Activated naive CD8-positive, alpha-beta T cell treated with anti-CD3 and anti-CD28 coated beads, Interleukin-2, amount 50 U/mL, for 16 hours (primary cell): Measurements from ENCODE around the gene SNRPA.
"Not testable (repeated sequence)": the region's sequence is repeated elsewhere in the genome, so short reads cannot be mapped to it uniquely, and the experiment has no call there.

Source experiments
- DNase-seq: peaks from one replicate; pipeline ENCODE4 v3.0.0-alpha.2; 2020; ENCODE audit warnings: low read depth, low spot score

SNRPA gene

GRCh38 chr19:40744554-40745401 lies 6.2 kb upstream of the SNRPA start:
- DNase-seq, result no peak

GRCh38 chr19:40745402-40745780 lies 5.6 kb upstream of the SNRPA start:
- DNase-seq, result no peak

- DNase-seq, result no peak
Observed at GRCh38 chr19:40747536-40747935, 3.5 kb upstream of the SNRPA start.

GRCh38 chr19:40750058-40750873 lies 737 bp upstream of the SNRPA start, which contains the start of gene ACTMAP:
TSS of gene ACTMAP (minus strand) at chr19:40750477. CDS start at chr19:40749803, 674 bp downstream.
- peak; percentile 98 for DNase-seq

GRCh38 chr19:40752257-40752781 lies 1.3 kb downstream of the SNRPA start:
- DNase-seq, result no peak

- peak; percentile 49 for DNase-seq
Observed at GRCh38 chr19:40754611-40755247, 3.7 kb downstream of the SNRPA start.

- no peak for DNase-seq
Observed at GRCh38 chr19:40755248-40755624, 4.2 kb downstream of the SNRPA start.

- no peak for DNase-seq
Observed at GRCh38 chr19:40755791-40756190, 4.8 kb downstream of the SNRPA start.

- DNase-seq, result no peak
Observed at GRCh38 chr19:40756502-40757110, 5.6 kb downstream of the SNRPA start.

- DNase-seq, result no peak
Observed at GRCh38 chr19:40758491-40758890, 7.5 kb downstream of the SNRPA start.

- DNase-seq, result no peak
Observed at GRCh38 chr19:40759352-40759751, 8.3 kb downstream of the SNRPA start.

- no peak for DNase-seq
Observed at GRCh38 chr19:40762754-40763470, 11.9 kb downstream of the SNRPA start.

GRCh38 chr19:40763526-40763925 lies 12.5 kb downstream of the SNRPA start:
- DNase-seq, result no peak

GRCh38 chr19:40763963-40764362 lies 13.0 kb downstream of the SNRPA start:
- no peak for DNase-seq

GRCh38 chr19:40766385-40766784 lies 15.4 kb downstream of the SNRPA start:
- DNase-seq, result not testable (repeated sequence)

GRCh38 chr19:40768869-40769268 lies 17.9 kb downstream of the SNRPA start:
- DNase-seq, result no peak

GRCh38 chr19:40771101-40771862 lies 20.3 kb downstream of the SNRPA start:
- DNase-seq, result not testable (repeated sequence)

GRCh38 chr19:40774916-40775631 lies 24.1 kb downstream of the SNRPA start, which contains the start of gene MIA:
TSS of gene MIA (plus strand) at chr19:40775521. CDS start at chr19:40775543, 22 bp downstream.
- DNase-seq, result no peak

GRCh38 chr19:40775632-40776022 lies 24.6 kb downstream of the SNRPA start:
- no peak for DNase-seq
